Stimulated activated naive CD8-positive, alpha-beta T cell treated with anti-CD3 and anti-CD28 coated beads, Interleukin-15, Interleukin-2, amounts not matched to agents 100 U/mL and 50 U/mL, for 24 hours (primary cell): Measurements from ENCODE around the gene ACOX1.

Experiments used
- ATAC-seq: fragments of 150-1000 bp; cut with Tn5 transposase; one replicate; pipeline ENCODE4 v1.10.0; 2021
- DNase-seq: peaks from one replicate; pipeline ENCODE4 v3.0.0; 2021

The ACOX1 gene

DNA sequence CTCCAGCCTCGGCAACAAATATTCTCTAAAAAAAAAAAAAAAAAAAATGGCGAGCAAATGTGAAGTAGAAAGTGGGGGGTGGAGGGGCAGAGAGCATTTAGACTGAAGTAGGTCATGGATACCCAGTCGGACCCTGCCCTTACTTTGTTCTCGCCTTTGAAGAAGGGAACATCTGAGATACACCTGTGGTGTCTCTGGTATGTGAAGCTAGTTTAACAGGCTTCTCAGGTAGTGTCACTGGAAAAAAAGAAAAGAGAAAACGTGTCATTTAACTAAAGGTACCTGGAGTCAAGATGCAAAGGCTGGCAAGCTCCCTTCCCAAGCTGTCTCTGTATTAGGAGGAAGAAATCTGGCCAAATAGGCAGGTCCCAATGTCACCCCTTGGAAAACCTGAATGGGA lies 46.1 kb downstream of the ACOX1 start:
- ATAC-seq (no peak), DNase-seq (no peak)

DNA sequence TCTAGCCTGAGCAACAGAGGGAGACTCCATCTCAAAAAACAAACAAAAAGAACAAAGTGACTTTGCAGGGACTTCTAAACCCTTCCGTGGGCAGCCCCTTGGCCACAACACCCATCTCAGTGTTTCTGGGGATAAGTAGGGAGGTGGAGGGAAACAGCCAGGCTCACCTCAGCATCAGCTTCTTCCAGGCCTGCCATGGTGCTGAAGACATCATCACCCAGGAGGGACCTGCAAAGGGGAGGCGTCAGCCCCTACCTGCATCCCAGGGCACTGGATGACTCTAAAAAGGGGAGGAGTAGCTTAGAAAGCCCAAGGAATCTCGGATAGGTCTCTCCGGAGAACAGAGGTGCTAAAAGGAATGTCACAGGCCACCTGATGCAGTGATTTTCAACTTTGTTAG lies 47.9 kb downstream of the ACOX1 start:
- no peak for ATAC-seq
- DNase-seq = no peak

DNA sequence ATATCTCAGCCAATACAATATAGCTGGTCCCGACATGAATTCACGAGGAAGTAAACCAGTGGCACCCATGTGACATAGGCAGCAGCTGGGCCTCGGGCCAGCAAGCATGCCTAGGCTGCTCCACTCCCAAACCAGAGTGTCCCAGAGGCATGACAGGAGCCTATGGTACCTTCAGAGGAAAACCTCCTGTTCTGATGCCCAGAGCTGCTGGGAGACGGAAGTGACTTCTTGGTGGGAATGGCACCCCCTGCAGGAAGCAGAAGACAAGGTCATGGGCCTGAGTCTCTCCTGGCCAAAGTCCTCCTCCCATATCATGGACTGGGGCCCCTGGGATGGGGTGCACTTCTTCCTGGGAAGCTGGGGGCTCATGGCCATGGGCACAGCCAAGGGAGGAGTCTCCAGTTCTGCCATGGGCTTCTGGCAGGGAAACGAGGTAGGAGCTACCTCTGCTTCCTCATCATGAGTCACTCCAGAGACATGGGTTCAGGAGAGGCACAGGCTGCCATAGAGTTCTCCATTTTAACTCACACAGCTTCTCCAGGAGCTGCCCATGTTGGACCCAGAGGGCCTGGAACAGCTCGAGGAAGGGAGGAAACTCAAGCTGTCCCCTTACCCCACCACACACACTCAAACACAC lies 51.6 kb downstream of the ACOX1 start:
- DNase-seq (no peak), ATAC-seq (no peak)

DNA sequence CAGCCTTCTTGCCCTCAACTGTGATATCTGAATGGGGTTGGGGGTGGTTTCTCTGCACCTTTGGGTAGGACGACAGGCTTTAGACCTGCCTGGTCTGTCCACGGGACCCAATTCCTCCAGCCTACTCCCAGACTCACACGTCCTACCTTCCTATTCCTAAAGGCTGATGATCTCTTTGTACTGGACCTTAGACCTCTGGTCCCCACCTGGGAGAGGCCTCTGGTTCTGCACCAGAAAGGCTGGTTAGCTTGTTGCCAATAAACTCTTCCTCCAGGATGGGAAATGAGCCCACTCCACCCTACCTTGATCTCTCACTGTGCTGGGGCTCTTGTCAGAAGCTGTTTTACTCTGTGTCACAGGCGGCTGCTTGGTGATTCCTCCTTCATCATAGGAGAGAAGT lies 52.5 kb downstream of the ACOX1 start:
- ATAC-seq = no peak
- DNase-seq = no peak

DNA sequence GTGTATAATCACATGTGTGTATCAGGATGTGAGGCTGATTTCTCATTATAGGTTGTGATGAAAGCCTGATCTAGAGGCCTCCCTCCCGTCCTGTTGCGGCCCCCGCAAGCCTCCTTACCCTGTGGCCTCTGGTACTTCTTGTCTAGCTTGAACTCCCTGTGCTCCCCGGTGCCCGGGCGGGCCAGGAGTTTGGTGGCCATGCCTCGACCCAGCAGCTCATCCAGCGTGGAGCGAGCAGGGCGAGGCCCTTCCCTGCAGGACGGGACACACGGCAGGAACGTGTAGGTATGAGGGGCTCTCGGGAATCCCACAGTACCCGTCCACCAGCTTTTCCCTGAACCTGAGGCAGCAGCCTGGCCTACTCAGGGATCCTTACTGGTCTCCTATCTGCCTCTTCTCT lies 53.1 kb downstream of the ACOX1 start:
- DNase-seq (no peak), ATAC-seq (no peak)

DNA sequence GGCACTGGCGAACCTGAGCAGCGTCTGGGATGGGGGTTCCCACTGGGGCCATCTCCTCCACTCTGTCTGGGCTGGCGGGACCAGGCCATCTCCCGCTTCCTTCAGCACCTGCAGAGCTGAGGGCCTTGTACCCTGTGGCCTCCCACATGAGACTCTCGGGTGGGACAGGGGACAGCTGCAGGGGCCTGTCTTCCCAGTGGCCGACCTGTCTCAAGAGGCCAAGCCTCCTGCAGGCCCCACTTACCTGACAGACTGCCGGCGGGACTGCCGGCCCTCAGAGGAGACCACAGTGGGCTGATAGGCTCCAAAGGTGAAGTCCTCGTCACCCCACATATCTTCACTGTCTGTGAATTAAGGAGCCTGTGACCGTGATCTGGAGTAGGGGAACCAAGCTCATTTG lies 53.9 kb downstream of the ACOX1 start:
- DNase-seq (no peak), ATAC-seq (no peak)

DNA sequence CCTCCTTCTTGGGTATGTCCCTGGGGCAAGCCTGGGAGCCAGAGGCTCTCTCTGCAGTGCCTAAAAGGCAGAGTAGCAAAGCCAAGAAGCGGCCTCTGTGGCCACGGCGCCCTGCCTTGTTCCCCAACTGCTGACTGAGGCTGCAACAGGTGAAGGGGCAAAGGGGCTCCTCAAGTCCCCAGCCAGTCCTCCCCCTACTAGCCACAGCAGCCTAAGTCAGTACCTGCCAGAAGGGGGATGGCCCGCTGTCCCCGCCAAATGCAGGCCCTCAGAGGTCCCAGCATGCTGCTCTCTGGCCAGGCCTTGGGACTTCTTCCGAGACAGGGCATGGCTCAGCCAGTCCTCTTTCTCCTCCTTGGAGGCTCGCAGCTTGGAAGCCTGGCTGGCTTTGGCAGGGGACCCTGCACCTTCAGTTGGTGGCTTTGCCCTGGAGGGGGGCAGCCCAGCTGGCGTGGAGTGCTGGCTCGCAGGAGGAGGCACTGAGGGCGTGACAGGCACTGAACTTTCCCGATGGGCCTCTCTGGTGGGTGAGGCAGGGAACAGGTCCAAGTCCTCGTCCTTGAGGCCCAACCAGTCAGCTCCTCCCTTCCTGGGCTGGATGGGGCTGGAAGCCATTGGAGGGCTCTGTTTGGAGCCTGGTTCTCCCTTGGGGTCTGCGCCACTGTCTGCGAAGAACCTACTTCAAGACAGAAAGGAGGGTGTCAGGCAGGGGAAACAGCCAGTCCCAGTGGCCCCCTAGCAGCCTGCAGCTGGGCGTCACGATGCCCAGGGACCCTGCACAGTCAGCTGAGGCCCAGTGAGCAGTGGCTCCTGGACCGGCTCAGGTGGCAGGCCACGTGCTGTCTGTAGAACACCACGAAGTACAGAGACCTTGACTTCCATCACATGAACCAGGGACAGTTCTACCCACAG lies 55.7 kb downstream of the ACOX1 start:
- no peak for DNase-seq
- ATAC-seq = no peak

DNA sequence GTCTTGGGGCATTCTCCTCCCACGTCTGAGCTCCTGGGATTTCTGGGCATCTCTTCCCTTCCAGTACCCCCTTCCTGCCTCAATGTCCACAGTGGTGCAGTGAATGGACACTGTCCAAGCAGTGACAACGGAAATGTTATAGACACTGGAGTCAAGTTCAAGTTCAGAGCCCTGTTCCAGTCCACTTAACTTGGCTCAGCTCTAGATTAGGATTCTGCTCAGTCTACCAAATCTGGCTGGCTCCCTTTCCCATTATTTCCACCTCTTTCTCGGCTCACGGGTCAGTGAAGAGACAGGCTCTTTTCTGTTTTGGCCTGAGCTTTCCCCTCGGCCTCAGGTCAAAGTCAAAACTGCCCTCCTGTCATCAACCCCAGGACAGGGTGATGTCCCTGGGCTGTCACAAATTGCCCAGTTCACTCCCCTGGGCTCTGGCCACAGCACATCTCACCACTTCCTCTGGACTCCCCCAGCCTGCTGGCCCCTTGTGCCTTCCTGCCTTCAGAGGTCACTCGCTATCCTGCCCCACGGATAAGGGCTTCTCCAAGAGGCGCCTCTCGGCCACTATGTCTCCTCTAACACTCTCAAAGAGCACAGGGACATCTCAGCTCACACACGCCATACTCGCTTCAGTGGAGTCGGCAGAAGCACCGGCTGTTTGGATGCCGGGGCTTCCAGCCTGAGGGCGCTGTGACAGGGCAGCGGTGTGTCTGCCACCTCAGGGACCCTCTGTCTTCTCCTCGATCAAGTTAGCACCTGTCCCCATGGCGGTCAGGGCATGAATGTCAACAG lies 56.6 kb downstream of the ACOX1 start:
- DNase-seq (no peak), ATAC-seq (no peak)

DNA sequence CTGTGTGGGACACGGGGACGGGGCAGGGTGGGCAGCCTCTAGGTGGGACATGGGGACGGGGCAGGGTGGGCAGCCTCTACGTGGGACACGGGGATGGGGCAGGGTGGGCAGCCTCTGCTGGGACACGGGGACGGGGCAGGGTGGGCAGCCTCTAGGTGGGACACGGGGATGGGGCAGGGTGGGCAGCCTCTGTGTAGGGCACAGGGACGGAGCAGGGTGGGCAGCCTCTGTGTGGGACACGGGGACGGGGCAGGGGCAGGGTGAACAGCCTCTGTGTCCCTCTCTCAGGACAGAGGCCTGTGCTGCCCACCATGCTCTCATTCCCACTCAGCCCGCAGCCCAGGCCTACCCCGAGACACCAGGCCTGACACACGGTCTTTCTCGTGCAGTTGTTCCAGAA lies 57.4 kb downstream of the ACOX1 start:
- DNase-seq (no peak), ATAC-seq (no peak)

DNA sequence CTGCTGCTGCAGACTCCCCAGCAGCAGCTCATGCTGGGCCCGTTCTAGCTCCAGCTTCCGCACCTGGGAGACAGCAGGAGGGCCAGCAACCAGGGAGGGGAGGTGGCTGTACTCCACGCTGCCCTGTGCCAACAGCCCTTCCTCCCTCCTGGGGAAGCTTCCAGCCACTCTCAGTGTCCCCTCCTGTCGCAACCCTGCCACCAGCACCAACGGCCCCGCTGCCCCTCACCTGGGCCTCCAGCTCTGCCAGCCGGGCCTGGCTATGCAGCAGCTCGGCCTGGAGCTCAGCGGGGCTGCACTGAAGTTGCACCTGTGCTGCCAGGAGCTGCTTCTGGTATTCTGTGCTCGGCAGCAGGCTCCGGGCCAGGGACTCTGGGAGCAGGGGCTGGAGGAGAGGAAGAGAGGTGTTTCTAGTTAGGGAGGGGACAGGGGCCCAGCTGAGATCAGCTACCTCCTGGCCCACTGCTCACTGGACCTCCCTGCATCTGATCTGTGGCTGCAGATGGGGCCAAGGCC lies 58.9 kb downstream of the ACOX1 start:
- no peak for ATAC-seq

DNA sequence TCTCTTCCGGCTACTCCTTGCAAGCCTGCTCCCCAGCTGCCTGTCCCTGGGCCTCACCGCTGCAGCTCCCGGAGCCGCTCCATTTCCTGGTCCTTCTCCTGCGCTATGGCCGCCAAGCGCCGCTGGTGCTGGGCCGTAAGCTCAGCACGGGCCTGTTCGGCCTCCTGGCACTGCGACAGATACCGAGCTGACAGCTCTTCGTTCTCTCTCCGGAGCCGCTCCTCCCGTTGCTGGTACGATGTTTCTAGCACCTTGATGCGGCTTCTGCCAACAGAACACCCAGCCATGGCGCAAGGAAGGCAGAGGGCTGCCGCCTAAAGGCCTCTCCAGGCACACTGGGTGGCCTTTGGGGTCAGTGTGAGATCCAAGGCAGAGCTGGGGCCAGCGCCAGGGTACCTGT lies 59.4 kb downstream of the ACOX1 start:
- ATAC-seq (no peak), DNase-seq (no peak)

More for the DNA sequence above, 58.9 kb downstream of the ACOX1 start:
- no peak for DNase-seq

DNA sequence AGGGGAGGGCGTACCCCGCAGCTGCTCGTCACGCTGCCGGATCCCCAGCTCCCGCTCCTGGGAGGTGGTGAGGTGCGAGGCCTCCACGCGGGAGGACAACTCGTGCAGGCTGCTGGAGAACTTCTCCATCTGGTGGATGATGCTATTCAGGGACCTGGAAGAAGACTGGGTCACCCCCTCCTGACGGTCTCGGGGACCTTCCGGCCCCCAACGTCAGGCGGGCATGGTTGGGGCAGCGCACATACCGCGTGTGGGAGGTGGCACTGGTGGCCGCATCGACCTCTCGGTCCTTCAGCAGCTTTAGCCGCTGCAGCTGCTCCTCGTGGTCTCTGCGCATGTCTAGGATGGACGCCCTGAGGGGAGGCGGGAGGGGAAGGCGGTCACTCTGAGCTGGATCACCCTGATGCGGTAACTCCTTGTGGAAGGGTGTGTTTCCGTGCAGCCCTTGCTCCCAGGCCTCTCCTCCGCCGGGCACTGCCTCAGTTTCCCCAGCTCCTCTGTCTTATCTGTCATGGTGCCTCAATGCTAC lies 61.0 kb downstream of the ACOX1 start:
- ATAC-seq = no peak
- no peak for DNase-seq

DNA sequence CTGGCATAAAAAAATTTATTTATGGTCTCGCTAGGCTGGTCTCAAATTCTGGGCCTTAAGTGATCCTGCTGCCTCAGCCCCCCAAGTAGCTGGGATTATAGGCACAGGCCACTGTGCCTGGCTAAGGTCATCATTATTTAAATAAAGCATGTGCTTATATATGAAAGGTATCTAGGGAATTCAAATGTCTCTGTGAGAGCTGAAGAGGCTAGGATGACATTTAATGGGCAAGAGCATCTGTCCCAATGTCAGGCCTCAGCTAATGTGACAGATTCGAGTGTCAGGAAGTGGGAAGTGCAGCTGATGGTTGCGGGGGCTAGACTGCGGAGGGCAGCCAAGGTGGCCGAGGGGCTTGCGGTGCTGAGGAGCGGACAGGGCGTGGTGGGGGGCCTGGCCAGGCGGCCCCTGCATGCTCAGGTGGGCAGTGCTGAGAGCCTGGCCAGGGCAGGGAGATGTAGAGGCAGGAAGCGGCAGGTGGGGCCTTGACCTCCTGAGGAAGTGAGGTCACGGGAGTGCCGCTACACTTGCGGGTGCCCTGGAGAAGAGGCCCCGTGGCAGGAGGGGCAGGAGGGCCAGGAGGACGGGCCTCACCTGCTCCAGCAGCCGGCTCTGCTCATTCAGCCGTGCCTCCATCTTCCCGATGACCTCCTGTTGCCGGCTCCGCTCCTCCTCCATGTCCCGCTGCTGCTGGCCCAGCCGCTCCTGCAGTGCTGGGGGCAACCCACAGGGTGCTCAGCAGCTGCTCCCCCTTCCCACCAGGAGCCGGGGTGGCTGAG lies 61.6 kb downstream of the ACOX1 start:
- DNase-seq (no peak), ATAC-seq (no peak)

DNA sequence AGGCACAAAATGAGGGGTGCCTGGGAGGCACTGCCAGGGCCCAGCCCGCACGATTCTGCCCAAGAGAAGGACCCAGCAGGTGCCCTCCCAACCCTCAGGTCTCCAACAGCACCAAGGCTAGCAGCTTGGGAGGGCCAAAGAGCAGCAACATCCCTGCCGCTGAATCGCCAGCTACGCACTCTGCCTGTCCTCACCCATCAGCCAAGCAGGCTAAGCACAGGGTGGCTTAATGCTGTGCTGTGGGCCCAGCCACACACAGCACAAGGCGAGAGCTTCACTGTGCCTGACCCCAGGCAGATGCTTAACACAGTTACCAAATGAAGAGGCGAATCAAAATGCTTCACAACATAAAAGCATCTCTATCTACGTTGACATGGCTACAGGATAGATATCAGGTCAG lies 63.7 kb downstream of the ACOX1 start:
- ATAC-seq = no peak
- no peak for DNase-seq

DNA sequence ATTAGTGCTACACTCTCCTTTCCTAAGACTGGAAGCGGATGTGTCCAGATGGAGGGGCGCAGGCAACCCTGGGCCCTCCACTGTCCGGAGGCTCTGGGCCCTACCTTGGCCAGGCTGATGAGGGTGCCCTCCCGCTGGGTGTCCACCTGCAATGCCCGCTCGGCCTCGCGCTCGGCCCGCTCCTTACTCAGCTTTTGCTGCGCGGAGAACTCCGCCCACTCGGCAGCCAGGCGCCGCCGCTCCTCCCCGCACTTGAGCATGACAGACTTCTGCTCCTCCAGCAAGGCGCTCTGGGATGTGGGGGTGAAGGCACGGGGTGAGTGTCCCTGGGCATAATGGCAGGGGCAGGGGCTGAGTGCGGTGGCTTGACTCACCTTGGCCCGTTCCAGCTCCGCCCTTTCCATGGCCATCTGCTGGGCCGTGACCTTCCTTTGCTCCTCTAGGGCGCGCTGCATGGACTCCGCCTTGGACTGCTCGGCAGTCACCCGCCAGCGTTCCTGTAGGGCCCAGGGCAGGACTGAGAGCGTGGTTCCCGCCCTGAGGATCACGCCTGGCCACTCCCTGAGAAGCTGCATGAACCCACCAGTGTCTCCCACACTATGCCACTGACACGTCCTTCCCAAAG lies 64.2 kb downstream of the ACOX1 start:
- ATAC-seq (no peak), DNase-seq (no peak)

DNA sequence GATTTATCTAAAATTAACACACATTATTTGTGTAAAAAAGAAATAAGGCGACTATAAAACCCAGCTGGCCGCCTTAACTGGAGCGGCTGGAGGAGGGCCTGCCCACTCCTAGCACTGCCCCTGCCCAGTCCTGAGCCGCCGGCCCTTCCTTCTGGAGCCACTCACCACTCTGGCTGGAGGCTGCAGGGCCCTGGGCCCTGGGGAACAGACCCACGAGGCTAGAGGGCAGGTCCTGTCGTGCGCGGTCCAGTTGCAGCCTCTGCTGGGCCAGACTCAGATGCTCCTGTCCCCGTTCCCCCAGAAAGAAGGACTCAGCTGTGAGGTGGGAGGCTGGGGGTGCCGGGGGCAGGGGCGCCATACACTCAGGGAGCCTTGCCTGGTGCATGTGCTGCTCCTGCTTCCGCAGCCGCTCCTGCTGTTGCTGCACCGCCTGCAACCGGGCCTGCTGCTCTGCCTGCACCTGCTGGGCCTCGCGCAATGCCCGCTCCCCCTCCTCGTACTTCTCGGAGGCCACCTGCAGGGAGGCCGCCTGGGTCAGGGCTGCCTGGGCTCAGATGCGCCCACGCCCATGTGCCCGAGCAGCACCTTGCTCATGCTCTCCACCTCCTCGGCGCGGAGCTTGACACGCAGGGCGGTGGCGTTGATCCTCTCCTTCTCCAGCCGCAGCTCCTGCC lies 65.3 kb downstream of the ACOX1 start:
- DNase-seq (no peak), ATAC-seq (no peak)

DNA sequence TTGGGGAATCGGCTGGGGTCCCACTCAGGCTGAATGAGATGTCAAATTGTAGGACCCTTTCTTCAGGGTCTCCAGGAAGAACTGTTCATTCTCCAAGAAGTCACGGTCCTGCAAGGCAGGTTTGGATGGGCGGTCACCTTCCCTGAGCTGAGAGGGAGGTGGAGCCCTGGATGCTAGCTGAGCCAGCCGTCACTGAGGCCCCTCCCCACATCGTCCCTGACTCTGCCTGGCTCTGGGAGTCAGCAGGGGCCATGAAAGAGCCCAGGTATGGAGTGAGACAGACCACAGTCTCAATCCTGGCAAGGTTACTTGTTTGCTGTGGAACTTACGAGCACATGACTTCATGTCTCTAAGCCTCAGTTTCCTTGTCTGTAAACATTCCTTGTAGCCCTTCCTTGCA lies 68.3 kb downstream of the ACOX1 start:
- no peak for ATAC-seq
- no peak for DNase-seq

DNA sequence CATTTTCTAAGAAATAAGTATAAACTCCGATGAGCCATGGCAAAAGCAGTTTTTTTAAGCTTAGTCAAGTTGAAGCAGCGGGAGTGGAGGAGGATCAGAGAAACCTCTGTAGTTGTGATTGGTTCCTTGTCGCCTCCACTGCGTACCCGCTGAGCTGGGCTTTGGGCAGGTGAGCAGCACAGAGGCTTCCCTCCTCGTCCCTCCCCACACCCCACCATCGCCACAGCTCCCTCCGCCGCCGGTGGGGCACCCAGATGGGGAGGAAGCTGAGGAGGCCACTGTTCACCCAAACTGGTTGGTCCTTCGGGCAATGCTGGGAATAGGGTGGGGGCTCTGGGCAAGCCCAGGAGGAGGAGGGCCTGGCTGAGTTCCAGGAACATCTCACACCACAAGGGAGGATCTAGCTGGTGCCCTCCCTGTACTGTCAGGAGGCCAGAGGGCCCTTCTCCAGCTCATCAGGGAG lies 69.1 kb downstream of the ACOX1 start:
- no peak for DNase-seq
- no peak for ATAC-seq

DNA sequence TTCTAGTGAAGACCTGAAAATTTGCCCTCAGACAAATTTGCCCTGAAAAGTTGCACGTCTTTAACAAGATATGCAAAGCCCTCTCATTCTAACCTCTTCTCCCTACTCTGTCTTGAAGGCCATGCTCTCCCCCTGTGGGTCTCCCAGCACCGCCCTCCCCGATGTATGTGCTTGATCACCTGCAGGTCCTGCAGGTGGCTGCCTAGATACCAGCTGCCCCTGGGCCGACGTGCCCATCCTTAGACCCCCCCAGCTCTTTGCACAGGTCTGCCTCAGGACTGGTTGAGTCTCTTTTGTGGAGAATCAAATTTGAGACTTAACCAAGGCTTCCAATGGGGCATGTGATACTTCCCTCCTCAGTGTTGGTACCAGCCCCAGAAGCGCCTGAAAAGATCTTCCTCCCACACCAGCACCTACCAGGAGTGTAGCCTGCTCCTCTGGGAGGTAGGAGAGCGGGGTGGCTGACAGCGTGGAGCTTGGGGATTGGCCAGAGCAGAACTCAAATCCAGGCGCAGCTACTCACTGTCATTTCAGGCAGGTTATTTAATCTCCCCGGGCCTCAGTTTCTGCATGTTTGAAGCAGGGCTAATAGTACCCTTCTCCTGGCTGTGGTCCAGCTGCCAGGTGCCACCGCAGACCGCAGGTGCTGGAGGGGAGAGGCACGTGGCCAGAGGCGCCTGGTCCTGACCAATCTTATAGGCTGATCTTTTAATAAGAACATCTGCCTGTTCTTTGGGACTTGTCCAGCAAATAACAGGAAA lies 69.7 kb downstream of the ACOX1 start:
- no peak for ATAC-seq
- DNase-seq = no peak

DNA sequence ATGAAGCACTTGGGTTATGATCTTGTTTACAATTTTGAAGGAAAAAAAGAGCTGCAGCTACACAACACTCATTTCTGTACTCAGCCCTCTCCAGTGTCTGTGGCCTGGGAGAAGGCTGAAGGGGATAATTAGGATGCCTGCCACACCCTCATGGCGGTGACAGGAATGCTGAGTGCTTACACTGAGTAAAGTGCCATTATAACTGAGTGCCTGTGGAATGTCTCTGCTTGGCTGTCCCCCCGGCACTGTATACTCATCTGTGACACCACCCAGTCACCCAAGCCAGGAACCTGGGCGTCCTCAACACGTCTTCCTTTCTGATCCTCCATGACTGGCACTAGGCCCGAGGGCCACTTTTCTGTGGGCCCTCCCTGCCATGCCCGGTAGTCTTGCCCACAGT lies 70.8 kb downstream of the ACOX1 start:
- ATAC-seq (no peak), DNase-seq (no peak)
